Suppressor macrophage treated with lipopolysaccharide for 4 hours (primary cell): ENCODE measurements around the gene NSG2.
"Not testable (repeated sequence)": the region's sequence is repeated elsewhere in the genome, so short reads cannot be mapped to it uniquely, and the experiment has no call there.

ENCODE experiments used
- DNase-seq: peaks from one replicate; pipeline ENCODE4 v3.0.0-alpha.2; 2020

Gene NSG2

DNA sequence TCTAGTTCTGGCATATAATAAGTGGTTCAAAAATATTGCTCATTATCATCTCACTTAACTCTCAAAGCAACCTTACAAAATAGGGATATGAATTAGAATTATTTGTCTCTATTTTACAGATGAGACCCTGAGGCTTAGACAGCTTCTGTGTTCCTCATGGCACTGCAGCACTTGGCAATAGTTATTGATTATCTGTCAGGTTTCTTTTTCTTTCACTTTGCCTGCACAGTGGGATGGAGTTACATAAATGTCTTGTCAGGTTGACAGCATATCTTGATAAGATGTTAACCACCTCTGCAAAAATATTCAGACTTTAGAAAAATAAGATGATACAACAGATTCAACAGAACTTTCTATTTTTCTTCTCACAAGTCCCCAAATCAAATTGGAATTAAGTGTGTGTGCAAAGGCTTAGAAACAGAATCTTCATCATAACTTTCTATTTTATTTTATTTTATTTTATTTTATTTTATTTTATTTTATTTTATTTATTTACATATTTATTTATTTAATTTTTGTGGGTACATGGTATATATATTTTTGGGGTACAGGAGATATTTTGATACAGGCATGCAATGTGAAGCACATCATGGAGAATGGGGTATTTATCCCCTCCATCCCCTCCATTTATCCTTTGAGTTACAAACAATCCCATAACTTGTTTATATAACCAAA lies 17.7 kb downstream of the NSG2 start:
- DNase-seq, result no peak

DNA sequence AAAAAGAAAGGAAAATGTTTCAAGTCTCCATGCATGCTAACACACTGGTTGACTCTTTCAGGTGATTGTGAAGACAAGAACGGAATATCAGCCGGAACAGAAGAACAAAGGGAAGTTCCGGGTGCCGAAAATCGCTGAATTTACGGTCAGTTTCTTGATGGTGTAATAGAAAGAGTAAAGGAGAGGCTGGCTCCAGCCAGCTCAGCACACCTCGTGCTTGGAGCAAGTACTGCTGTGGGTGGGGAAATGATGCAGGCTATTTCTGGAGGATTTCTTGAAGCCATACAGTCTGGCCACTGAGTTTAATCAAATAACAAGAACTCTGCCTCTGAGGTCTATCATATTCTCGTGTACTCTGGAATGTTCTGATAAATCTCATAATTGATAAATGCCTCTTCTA lies 18.7 kb downstream of the NSG2 start:
- DNase-seq, result no peak

DNA sequence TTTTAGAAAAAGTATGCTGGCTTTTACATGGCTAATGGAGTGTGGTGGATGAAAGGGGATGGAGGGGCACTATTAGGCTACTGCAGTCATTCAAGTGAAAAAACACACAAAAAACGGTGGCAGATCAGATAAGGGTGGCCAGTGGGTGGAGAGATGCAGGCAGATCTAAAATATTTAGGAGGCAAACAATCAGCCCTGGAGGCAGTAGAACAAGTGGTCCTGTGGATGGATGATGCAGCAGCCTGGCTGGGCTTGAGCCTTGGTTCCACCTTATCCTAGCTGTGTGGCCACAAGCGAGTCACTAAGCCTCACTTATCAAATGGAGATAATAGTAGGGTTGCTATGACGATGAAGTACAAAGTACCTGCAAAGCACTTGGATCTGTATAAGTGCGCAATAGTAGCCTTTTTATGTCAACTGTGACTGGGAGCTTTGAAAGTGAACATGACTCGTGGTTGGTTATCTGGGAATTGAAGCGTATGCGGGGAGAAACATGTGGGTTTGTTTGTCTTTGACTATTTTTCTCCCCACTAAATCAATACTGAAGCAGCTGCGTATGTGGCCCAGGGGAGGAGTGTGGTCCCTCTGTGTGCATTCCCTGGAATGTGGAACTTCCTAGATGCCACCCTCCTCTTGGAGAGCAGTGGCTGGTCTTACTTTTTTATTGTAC lies 20.2 kb downstream of the NSG2 start:
- DNase-seq, result no peak

DNA sequence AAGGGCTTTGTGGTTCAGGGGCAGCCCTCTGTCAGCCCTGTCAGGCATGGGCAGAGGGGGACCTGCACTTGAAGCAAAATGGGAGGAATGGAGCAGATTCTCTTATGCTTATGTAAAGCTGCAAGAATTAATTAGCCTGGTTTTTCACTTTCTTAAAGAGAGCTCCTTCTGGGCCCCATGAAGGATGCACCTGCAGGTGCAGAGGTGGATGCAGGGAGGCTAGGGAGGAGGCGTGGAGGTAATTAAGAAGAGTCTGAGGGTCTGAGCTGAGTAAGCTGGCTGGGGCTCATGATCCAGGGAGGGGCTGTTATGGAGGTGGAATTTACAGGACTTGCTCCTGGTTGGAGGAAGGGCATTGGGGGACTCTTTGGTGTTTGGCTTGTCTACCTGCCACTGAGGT lies 22.0 kb downstream of the NSG2 start:
- no peak for DNase-seq

DNA sequence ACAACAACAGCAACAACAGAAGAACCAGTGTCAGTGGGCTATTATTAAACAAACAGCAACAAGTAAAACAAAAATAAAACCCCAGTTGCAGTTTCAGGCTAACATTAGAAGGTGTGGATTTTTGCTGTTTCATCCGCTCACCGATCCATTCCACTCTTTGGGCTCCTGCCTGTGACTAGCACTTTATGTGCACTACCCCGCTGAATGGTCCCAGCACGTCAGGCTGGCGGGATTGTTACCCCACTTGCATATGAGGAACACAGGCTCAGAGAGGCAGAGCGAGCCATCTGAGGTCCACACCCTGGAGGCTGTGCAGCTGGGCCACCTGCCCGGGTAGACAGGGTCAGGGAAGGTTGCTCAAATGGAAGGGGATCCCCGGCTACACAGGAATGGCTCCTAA lies 26.0 kb downstream of the NSG2 start:
- no peak for DNase-seq

DNA sequence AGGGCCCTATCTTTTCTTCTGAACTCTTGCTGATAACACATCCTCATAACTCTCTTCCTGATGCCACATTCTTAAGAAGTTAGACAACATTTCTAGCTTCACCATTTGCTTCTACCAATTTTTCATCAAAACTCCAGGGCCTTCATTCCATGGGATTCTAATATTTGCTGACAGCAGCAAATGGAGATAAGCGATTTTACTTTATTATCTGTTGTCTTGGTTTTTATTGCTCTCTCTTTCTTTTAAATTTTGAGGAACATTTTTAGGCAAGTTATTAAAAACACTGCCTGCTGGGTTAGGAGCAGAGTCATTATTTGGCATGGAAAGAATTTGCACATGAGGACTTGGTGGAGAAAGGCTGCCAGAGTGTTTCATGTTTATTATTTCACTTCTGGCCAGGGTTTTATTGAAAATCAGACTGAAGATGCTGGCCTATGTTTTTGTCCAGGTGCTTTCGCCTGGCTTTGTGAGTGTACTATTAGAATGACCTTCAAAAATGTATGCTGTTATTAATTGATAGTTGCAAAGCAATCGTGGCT lies 27.7 kb downstream of the NSG2 start:
- no peak for DNase-seq

DNA sequence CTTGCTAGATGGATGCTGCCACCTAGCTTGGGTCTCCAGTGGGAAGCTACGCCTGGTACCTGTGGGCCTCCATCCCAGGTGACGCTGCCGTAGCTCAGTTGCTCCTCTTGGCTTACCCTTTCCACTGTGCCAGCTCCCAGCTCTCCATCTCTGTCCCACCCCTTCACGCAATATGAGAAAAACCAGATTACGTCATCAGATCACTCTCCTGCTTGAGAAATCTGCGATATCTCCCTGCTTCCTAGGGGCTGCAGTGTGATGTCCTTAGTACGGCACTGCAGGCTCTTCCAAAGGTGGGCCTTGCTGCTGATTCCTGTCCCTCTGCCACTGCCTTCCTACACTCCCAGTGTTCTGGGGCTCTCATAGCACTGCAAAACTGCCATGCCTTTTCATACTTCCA lies 28.9 kb downstream of the NSG2 start:
- no peak for DNase-seq

DNA sequence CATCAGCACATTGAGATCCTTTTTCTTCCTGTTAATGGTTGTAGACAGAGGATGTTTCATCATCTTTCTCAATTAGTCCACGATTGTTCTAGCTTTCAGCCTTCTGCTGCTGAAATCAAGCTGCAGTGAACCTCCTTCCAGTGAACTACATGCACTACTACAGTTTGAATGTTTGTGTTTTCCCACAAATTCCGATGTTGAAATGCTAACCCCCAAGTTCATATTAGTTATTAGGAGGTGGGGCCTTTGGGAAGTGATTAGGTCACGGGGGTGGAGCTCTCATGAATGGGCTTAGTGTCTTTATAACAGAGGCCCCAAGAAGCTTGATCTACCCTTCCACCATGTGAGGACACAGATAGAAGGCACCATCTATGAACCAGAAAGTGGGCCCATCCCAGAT lies 32.9 kb downstream of the NSG2 start:
- no peak for DNase-seq

DNA sequence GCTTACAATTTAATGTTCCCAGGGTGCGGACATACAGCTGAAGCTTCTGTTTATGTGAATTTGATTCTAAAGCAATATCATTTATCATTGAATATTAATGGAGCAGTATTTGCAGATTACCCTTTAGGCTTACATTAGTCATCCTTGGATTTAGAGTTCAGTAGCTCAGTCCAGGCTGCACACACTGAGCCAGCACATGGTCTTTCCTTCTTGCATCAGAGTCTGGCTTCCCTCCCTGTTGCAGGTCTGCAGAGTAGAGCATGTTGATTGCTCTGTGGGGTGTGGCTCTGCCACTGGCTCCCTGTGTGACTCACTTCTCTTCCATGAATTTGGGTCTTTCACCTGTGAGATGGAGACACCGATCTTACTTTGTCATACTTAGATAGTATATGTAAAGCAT lies 36.8 kb downstream of the NSG2 start:
- no peak for DNase-seq

DNA sequence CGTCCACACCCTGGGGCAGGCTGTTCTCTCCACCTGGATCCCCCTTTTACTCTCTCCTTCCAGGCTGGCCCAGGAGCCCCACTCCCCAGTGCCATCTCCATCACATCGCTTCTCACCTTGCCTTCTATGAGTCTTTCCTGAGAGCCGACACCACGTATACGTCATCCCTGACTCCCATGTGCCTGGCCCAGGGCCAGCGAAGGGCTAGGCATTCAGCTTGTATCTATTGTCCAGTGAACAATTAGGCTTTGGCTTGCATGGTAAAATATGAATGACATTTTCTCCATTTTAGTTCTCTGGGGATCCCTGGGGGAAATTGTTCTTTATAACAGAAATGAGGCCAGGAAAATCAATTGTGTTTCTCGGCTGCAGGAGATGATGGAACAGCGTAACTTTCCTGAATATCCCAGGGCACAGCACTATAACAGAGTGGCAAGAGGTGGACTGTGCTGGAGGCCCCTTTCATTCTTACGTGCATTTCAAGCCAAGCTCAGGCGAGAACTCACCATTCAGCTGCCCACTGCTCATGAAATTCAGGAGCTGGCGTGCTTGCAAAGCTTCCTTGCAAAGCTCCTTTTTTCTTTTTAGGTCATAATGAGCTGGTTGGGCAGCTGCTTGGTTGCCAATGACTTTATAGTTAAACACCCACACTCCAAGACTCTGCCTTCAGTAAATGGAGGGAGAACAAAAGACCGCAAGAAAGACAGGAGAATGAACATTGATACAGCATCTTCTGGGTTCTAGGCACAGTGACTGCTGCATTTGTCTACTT lies 37.7 kb downstream of the NSG2 start:
- DNase-seq, result no peak

DNA sequence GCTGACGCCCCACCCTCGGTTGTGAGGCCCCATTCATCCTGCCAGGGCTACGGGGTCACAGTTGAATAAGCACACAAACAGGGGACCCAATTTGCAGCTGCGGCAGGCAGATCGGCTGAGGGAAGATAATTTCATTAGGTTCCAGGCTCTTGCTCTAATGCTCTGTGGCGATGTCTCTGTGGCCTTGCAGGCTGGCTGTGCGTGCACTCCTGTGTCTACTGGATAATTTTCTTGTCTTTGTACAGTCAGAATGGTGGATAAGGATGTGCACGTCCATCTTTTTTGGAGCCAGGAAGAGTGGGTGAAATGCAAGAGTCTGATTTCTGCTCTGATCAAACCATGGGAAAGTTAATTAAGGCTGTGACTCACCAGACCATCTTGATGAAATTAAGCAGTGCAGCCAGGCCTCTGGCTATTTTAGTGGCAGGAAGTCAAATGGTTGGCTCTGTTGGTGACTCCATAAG lies 39.2 kb downstream of the NSG2 start:
- DNase-seq, result no peak

DNA sequence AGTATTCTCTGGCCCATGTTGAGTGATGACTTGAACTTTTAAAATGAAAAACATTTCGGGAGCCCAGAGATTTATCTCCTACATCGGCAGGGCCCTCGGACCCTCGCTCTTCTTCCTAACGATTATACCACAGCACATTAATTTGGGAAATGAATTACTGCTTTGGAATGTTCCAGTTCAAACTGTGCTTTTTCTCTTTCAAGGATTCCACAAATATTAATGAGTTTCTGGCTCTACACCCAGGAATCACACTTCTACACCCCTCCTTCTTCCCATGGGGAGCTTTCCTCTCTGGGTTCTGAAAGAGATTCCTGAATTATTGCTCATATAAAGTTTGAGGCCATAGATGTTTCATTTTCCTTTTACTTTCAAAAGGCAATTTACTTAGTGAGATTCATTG lies 41.2 kb downstream of the NSG2 start:
- no peak for DNase-seq

DNA sequence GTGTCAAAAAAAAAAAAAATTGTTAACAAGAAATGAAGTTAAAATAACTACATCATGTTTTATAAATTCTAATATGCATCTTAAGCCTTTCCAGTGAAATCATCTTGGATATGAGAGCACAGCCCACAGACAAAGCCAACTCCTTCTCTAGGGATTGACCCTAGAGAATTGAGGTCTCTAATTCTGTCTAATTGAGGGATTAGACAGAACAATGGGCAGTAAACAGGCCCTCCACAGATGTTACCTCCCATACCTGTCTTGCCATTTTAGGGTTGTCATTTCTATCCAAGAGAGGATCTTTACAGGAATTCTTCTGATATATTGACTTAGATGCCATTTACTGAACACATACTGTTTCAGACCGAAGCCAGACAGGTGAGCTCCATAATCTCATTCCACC lies 42.3 kb downstream of the NSG2 start:
- no peak for DNase-seq

DNA sequence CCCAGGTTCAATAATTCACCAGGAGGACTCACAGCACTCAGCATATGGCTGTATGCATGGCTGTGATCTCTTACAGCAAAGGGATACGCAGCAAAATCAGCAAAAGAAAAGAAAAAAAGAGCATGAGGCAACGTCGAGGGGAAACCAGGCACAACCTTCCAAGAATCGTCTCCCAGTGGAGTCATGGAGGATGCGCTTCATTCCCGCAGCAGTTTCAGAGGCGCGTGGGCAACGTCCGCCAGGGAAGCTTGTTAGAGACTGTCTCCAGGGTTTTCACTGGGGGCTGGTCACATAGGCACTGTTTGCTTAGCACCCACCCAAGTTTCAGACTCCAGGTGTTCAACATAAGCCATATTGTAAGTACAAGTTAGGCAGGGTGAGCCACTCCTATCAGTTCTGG lies 44.6 kb downstream of the NSG2 start:
- DNase-seq, result no peak

DNA sequence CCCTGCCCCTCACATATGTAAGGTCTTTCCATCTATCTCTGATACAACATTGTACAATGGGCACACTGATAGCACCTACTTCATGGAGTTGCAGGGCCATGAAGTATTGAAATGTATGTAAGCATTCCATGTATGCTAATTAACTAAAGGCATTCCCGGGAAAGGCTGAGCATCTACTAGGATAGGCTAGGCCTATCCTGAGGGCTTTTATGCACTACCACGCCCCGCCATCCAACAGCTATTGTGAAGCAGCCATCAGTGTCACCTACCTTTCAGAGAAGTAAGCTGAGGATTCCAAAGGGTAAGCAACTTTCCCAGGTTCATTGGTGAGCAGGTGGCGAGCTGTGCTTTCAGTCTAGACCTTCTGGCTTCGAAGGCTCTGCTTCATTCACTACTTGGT lies 47.6 kb downstream of the NSG2 start:
- DNase-seq, result no peak

DNA sequence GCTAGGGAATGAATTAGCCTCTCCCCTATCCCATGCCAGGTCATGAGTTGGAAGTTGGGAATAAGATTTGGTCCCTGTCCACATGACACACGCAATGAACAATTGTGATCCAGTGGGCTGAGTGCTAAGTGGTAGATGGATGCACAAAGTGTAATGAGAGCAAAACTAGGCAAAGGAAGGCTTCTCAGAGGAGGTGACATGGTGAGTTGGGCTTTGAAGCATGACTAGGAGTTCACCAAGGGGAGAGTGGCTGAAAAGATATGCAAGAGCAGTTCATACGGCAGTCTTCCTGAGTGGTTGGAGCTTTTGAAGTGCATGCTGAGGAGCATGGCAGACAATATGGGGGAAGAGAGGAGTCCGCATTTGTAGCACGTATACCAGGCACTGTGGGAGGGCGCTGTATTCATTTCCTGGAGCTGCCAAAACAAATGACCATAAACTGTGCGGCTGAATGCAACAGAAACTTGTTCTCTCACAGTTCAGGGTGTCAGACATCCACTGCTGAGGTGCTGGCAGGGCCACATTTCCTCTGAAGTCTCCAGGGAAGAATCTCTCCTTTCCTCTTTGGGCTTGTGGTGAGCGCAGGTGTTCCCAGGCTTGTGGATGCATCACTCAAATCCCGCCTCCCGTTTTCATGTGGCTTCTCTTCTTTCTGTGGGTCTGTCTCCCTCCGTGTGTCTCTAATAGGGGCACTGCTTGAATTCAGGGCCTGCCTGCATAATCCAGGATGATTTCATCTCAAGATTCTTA lies 49.5 kb downstream of the NSG2 start:
- DNase-seq, result no peak

DNA sequence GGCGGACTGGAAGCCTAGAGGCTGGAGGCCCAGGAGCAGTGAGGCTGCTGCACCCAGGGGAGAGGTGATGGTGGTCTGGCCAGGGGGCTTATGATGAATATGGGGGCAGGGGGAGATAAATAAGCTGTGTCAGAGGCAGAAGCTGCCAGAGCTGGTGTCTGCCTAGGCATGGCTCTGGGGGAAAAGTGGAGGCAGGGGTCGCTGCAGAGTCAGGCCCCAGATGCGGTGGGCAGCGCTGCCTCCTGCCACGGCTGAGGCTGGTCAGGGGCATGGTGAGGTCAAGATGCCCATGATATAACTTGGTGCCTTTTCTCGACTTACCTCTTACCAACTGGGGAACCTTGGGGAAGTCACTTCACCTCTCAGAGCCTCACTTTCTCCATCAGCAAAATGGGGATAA lies 51.1 kb downstream of the NSG2 start:
- DNase-seq, result no peak

DNA sequence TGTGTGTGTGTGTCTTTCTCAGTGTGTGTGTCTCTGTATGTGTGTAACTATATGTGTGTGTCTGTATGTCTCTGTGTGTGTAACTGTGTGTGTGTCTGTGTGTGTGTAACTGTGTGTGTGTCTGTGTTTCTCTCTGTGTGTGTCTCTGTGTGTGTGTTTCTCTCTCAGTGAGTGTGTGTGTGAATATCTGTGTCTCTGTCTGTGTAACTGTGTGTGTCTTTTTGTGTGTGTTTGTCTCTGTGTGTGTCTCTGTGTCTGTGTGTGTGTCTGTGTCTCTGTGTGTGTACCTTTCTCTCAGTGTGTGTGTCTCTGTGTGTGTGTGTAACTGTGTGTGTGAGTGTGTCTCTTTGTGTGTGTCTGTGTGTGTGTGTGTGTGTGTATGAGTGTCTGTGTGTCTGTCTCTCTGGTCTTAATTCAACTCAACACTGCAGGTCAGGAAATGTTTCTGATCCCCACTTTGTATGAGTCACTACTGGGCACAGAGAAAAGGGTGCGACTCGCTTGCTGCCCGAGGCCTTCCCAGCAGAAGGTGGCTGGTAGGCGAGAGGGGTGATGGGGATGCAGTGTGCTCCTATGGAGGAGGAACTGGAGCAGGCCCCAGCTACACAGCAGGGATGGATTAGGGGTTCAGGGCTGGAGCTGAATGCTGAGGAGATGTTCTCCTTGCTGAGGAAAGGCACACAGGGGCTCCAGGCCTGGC lies 52.1 kb downstream of the NSG2 start:
- DNase-seq, result no peak

DNA sequence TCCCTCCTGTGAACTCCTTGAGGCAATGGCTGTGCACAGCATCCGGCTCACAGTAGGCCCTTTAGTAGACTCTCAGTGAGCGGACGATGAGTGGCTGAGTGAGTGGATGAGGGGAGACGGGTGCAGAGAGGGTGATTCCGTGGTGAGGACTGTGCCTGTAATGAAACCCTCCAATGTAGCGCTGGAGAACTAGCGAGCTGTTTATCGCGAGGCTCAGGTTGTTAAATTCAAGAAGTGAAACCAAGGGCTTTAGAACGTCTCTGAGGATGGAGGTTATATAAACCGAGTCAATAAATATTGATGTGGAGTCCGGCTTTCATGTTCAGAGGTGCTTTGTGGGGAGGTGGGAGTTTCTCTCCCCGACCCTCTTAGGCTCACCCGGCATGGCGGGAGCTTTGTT lies 53.2 kb downstream of the NSG2 start:
- no peak for DNase-seq

DNA sequence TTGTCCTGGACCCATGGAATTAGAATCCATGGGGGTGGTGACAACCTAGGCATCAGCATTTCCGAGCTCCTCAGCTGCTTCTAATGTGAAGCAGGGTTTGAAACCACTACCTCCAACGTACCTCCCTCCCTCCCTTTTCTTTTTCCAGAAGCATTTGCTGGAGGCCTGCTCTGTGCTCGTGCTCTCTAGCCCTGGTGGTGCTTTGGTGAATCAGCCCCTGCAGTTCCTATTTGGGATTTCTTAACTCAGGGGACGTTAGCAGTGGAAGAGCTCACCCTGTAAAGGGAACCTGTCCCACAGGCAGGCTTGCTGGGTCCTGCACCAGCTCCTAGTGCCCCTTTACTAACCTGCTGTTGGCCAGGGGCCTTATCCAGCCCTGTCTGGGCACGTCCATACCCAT lies 55.0 kb downstream of the NSG2 start:
- DNase-seq, result no peak

DNA sequence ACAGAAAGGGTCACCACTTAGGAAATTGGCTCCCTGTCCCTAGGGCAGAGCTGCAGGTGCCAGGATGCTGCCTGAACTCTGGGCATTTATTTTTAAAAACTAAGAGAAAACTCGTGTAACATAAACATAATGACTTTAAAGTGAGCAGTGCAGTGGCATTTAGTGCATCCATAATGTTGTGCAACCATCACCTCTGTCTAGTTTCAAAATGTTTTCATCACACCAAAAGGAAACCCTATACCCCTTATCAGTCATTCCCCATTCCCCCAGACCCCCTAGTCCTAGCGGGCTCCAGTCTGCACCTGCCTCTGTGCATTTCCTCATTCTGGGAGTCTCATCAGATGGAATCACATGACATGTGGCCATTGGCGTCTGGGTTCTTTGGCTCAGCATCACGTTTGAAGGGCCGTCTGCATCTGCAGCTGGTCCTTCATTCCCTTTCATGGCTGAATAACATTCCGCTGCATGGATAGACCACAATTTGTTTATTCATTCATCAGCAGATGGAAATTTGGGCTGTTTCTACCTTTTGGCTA lies 55.8 kb downstream of the NSG2 start:
- DNase-seq, result no peak

DNA sequence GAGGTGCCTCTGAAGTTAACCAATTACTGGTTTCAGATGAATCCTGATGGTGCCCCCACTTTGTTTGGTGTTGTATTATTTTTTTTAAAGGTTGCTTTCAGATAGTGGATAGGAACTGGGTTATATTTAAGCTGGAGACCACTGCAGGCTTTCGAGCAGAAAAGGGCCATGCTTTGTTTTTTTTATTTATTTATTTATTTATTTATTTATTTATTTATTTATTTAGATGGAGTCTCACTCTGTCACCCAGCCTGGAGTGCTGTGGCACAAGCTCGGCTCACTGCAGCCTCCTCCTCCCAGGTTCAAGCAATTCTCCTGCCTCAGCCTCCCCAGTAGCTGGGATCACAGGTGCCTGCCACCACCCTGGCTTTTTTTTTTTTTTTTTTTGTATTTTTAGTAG lies 57.1 kb downstream of the NSG2 start:
- DNase-seq, result not testable (repeated sequence)
